GM23248 (cell line): ENCODE measurements around the gene AXIN1.

Source experiments
- EZH2 ChIP-seq: fragments of 200-600 bp; sonication (generic); IDR thresholded peaks from 2 replicates; pipeline ENCODE4 v1.6.1; 2018; ENCODE audit warnings: antibody characterized with exemption, mild to moderate bottlenecking; ENCODE audit not compliant: insufficient read depth, poor library complexity, severe bottlenecking
- EZH2phosphoT487 ChIP-seq: fragments of 200-600 bp; sonication (generic); IDR thresholded peaks from 2 replicates; pipeline ENCODE4 v1.6.1; 2018; ENCODE audit warnings: antibody characterized with exemption, moderate library complexity, mild to moderate bottlenecking, low read depth; ENCODE audit not compliant: insufficient read depth

- no peak for TF ChIP-seq EZH2phosphoT487
- TF ChIP-seq EZH2, result no peak
These were observed 34.9 kb downstream of the AXIN1 start for GRCh38 chr16:317583-317982.
